GM12878 (cell line): Measurements from ENCODE around the gene LYRM4. TPM values are rescaled to one million over a fixed set of nuclear protein-coding genes. Genes with fewer than 3 reads are reported as not detected.

Experiments
- BHLHE40 ChIP-seq, 2 experiments: fragments of 450-650 bp in 1 of 2; IDR thresholded peaks; 2 replicates each; pipeline ENCODE4 v1.6.1; 2011 to 2017; ENCODE audit warnings: low read depth in 2 of 2, borderline replicate concordance in 1 of 2, improper control_type of control experiment in 1 of 2, low read length in 1 of 2, mild to moderate bottlenecking in 1 of 2
- CBX5 ChIP-seq: sonication (generic); IDR thresholded peaks from 2 replicates; pipeline ENCODE4 v1.6.1; 2016; ENCODE audit warnings: low read depth, moderate library complexity, mild to moderate bottlenecking, inconsistent platforms
- CHD2 ChIP-seq: IDR thresholded peaks from 2 replicates; pipeline ENCODE4 v1.6.1; 2011; ENCODE audit warnings: low read depth, low read length, improper control_type of control experiment, borderline replicate concordance
- CREM ChIP-seq: IDR thresholded peaks from 2 replicates; pipeline ENCODE4 v1.6.1; 2014; ENCODE audit warnings: antibody characterized with exemption, low read depth
- ETV6 ChIP-seq, 2 experiments: fragments of 450-650 bp in 1 of 2; IDR thresholded peaks in 1 of 2; conservative IDR thresholded peaks in 1 of 2; 2 replicates each; pipeline ENCODE4 v1.6.1; 2014; ENCODE audit warnings: antibody characterized with exemption in 1 of 2, borderline replicate concordance in 1 of 2, low read depth in 1 of 2, mild to moderate bottlenecking in 1 of 2, moderate library complexity in 1 of 2
- FOS ChIP-seq: IDR thresholded peaks from 3 replicates; pipeline ENCODE4 v1.6.1; 2011; ENCODE audit warnings: borderline replicate concordance; ENCODE audit not compliant: insufficient read length; ENCODE audit errors: extremely low read depth
- JUNB ChIP-seq: IDR thresholded peaks from 2 replicates; pipeline ENCODE4 v1.6.1; 2016; ENCODE audit warnings: antibody characterized with exemption, mild to moderate bottlenecking
- NR2F1 ChIP-seq: fragments of 450-650 bp; conservative IDR thresholded peaks from 2 replicates; pipeline ENCODE4 v1.6.1; 2017; ENCODE audit warnings: mild to moderate bottlenecking
- PAX8 ChIP-seq: fragments of 450-650 bp; IDR thresholded peaks from 2 replicates; pipeline ENCODE4 v1.6.1; 2017; ENCODE audit warnings: mild to moderate bottlenecking, moderate library complexity
- POLR2AphosphoS2 ChIP-seq: IDR thresholded peaks from 2 replicates; pipeline ENCODE4 v1.6.1; 2011; ENCODE audit warnings: low read depth, mild to moderate bottlenecking, low read length, improper control_type of control experiment, moderate library complexity
- RELB ChIP-seq: fragments of 450-650 bp; IDR thresholded peaks from 2 replicates; pipeline ENCODE4 v1.6.1; 2017; ENCODE audit warnings: low read depth, mild to moderate bottlenecking, moderate library complexity
- SPI1 ChIP-seq: IDR thresholded peaks from 2 replicates; pipeline ENCODE4 v1.6.1; 2011; ENCODE audit warnings: low read depth, mild to moderate bottlenecking, low read length, moderate library complexity, borderline replicate concordance; ENCODE audit not compliant: insufficient read depth
- SUPT20H ChIP-seq: IDR thresholded peaks from 2 replicates; pipeline ENCODE4 v1.6.1; 2011; ENCODE audit warnings: low read depth, mild to moderate bottlenecking, low read length, moderate library complexity, borderline replicate concordance; ENCODE audit not compliant: control insufficient read depth
- USF1 ChIP-seq: IDR thresholded peaks from 2 replicates; pipeline ENCODE4 v1.6.1; 2011; ENCODE audit warnings: borderline replicate concordance, low read depth, mild to moderate bottlenecking, moderate library complexity, mixed read lengths, low read length; ENCODE audit not compliant: insufficient read depth; ENCODE audit errors: extremely low read length
- polyA plus RNA-seq, 11 experiments: library from polyadenylated mRNA; depleted of rRNA in 4 of 11; unstranded in 6 of 11; stranded (reverse) in 5 of 11; fragments of >200 nt; fragmentation: Nextera tagmentation in 4 of 11; fragmentation: Illumina TruSeq in 1 of 11; extraction: Ambion mirVana in 4 of 11; extraction: Trizol in 1 of 11; gene quantifications; 1 replicate in 1 of 11; 2 replicates in 10 of 11; pipeline versions ENCODE4 v1.2.1 to v1.2.3, GENCODE V29; 2011 to 2016; ENCODE audit warnings: inconsistent platforms in 2 of 11, missing spikeins in 2 of 11, low read depth in 1 of 11
- total RNA-seq, 4 experiments: library from RNA; depleted of rRNA in 3 of 4; stranded (reverse); fragments of >200 nt in 3 of 4; fragmentation: Illumina TruSeq in 1 of 4; extraction: Trizol in 1 of 4; gene quantifications; 2 replicates each; pipeline versions ENCODE4 v1.2.1 to v1.2.3, GENCODE V29; 2013 to 2021
- TF ChIP-seq, protein P1 (sequence below): IDR thresholded peaks from 2 replicates; pipeline ENCODE4 v1.6.1; 2012; ENCODE audit warnings: improper control_type of control experiment, low read depth, low read length; ENCODE audit not compliant: insufficient replicate concordance
- TF ChIP-seq, protein P2 (sequence below): fragments of 450-650 bp; conservative IDR thresholded peaks from 2 replicates; pipeline ENCODE4 v1.6.1; 2017; ENCODE audit warnings: mild to moderate bottlenecking, moderate library complexity

LYRM4 gene
- total and polyA plus RNA-seq, 10 of the 15 experiments (the other 5 are each of a cell fraction or from before 2014, with no cell fraction given) = 32.7 to 66.8 (median 44.0) TPM

- no peak for TF ChIP-seq USF1
- 0 out of 2 replicates have a peak, but pooled peaks have one; percentile 58 for TF ChIP-seq NR2F1
- TF ChIP-seq BHLHE40 (IDR thresholded peaks at IDR 0.05; ENCODE audit: borderline replicate concordance in 1 of 2, low read depth in 2 of 2, low read length in 1 of 2) = peak in 1 of 2 experiments; percentile 84; a peak in 2 of 4 replicates
- no peak for TF ChIP-seq ETV6 (conservative IDR thresholded peaks at IDR 0.05 in 1 of 2, IDR thresholded peaks at IDR 0.05 in 1 of 2; ENCODE audit: borderline replicate concordance in 1 of 2, low read depth in 1 of 2)
- TF ChIP-seq JUNB = no peak
- TF ChIP-seq RELB = no peak; the same call in 1 of the 2 replicates
- TF ChIP-seq SPI1 = no peak
- TF ChIP-seq, protein P1, sequence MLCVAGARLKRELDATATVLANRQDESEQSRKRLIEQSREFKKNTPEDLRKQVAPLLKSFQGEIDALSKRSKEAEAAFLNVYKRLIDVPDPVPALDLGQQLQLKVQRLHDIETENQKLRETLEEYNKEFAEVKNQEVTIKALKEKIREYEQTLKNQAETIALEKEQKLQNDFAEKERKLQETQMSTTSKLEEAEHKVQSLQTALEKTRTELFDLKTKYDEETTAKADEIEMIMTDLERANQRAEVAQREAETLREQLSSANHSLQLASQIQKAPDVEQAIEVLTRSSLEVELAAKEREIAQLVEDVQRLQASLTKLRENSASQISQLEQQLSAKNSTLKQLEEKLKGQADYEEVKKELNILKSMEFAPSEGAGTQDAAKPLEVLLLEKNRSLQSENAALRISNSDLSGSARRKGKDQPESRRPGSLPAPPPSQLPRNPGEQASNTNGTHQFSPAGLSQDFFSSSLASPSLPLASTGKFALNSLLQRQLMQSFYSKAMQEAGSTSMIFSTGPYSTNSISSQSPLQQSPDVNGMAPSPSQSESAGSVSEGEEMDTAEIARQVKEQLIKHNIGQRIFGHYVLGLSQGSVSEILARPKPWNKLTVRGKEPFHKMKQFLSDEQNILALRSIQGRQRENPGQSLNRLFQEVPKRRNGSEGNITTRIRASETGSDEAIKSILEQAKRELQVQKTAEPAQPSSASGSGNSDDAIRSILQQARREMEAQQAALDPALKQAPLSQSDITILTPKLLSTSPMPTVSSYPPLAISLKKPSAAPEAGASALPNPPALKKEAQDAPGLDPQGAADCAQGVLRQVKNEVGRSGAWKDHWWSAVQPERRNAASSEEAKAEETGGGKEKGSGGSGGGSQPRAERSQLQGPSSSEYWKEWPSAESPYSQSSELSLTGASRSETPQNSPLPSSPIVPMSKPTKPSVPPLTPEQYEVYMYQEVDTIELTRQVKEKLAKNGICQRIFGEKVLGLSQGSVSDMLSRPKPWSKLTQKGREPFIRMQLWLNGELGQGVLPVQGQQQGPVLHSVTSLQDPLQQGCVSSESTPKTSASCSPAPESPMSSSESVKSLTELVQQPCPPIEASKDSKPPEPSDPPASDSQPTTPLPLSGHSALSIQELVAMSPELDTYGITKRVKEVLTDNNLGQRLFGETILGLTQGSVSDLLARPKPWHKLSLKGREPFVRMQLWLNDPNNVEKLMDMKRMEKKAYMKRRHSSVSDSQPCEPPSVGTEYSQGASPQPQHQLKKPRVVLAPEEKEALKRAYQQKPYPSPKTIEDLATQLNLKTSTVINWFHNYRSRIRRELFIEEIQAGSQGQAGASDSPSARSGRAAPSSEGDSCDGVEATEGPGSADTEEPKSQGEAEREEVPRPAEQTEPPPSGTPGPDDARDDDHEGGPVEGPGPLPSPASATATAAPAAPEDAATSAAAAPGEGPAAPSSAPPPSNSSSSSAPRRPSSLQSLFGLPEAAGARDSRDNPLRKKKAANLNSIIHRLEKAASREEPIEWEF = no peak
- TF ChIP-seq CHD2 = peak; percentile 65
- TF ChIP-seq CREM = peak; percentile 30
- TF ChIP-seq, protein P2, sequence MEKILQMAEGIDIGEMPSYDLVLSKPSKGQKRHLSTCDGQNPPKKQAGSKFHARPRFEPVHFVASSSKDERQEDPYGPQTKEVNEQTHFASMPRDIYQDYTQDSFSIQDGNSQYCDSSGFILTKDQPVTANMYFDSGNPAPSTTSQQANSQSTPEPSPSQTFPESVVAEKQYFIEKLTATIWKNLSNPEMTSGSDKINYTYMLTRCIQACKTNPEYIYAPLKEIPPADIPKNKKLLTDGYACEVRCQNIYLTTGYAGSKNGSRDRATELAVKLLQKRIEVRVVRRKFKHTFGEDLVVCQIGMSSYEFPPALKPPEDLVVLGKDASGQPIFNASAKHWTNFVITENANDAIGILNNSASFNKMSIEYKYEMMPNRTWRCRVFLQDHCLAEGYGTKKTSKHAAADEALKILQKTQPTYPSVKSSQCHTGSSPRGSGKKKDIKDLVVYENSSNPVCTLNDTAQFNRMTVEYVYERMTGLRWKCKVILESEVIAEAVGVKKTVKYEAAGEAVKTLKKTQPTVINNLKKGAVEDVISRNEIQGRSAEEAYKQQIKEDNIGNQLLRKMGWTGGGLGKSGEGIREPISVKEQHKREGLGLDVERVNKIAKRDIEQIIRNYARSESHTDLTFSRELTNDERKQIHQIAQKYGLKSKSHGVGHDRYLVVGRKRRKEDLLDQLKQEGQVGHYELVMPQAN = peak; percentile 96
- no peak for TF ChIP-seq CBX5
- no peak for TF ChIP-seq POLR2AphosphoS2
- no peak for TF ChIP-seq PAX8
- TF ChIP-seq SUPT20H = no peak
- TF ChIP-seq FOS = no peak
These were observed at the start of gene LYRM4, which contains the start of gene FARS2 (continued) for GRCh38 chr6:5260661-5261544.
